ENCODE results near the gene OR8I2. TPM values are rescaled to one million over a fixed set of nuclear protein-coding genes. Genes with fewer than 3 reads are reported as not detected.

The OR8I2 gene
- not detected in 2 replicates for total RNA-seq (2012; rRNA removed)
- polyA plus RNA-seq (2012; rRNA removed): not detected in 2 replicates
- polyA plus RNA-seq (2012; cell fraction: cytosol; rRNA removed): not detected in 2 replicates
- not detected in 2 replicates for polyA plus RNA-seq (2012; cell fraction: nucleus; rRNA removed; ENCODE audit: low replicate concordance)
- Bru-seq, nascent RNA: not detected
- BruChase-seq, experiment 1, labeled RNA remaining after a 6-hour chase: not detected
- not detected for BruChase-seq, experiment 2, labeled RNA remaining after a 2-hour chase
- long read RNA-seq: 0 reads

- Histone ChIP-seq H3K27ac (ENCODE audit: insufficient read depth, low read length) (no peak within 1 kb of the TSS), H4K20me1 (ENCODE audit: insufficient read depth, low read length) (no peaks in the 10 kb centered on the region), H3K56ac (ENCODE audit: extremely low read depth, insufficient read depth, low read length) (no peak within 1 kb of the TSS), H3K4ac (ENCODE audit: low read depth, low read length) (no peak within 1 kb of the TSS), H2BK20ac (ENCODE audit: low read depth, low read length) (no peak within 1 kb of the TSS), H3K9me3 (ENCODE audit: control insufficient read depth, insufficient read depth, low read length) (no peaks in the 10 kb centered on the region; the same call in 1 of the 2 replicates), H2BK120ac (ENCODE audit: low read depth, low read length) (no peak within 1 kb of the TSS), H3K4me1 (ENCODE audit: control insufficient read depth, insufficient read depth, low read length) (no peaks in the 10 kb centered on the region), H3K14ac (replicated peaks; ENCODE audit: low read depth, low read length) (no peak within 1 kb of the TSS), H2BK5ac (ENCODE audit: low read depth, low read length, poor library complexity, severe bottlenecking) (no peak within 1 kb of the TSS), H2AFZ (replicated peaks; ENCODE audit: low read length, poor library complexity) (no peak within 1 kb of the TSS), H3K36me3 (ENCODE audit: control insufficient read depth, insufficient read depth, low read length) (no peaks in the 10 kb centered on the region), H4K8ac (ENCODE audit: low read depth in 2 of 2, low read length in 2 of 2) (no peak within 1 kb of the TSS), H3K9me1 (ENCODE audit: insufficient read depth, low read length) (no peaks in the 10 kb centered on the region), H3K4me3 (ENCODE audit: insufficient read depth, low read depth, low read length) (no peak within 1 kb of the TSS), H3K23ac (ENCODE audit: low read depth, low read length) (no peak within 1 kb of the TSS), H2AK9ac (replicated peaks; ENCODE audit: low read depth, low read length, poor library complexity) (no peak within 1 kb of the TSS), H4K91ac (ENCODE audit: insufficient read depth, low read depth, low read length) (no peak within 1 kb of the TSS), H3K79me1 (ENCODE audit: low read depth in 1 of 2, low read length in 2 of 2) (no peaks in the 10 kb centered on the region), H4K5ac (ENCODE audit: low read depth, low read length) (no peak within 1 kb of the TSS), H3K18ac (ENCODE audit: low read depth, low read length) (no peak within 1 kb of the TSS), H3K27me3 (ENCODE audit: control insufficient read depth, insufficient read depth, low read length) (no peaks in the 10 kb centered on the region), H2AK5ac (ENCODE audit: low read depth, low read length) (no peak within 1 kb of the TSS), H2BK15ac (ENCODE audit: low read depth, low read length) (no peak within 1 kb of the TSS), H3K9ac (ENCODE audit: low read depth, low read length) (no peak within 1 kb of the TSS), H3K4me2 (ENCODE audit: low read depth, low read length) (no peak within 1 kb of the TSS)
- POLR2A ChIA-PET (ENCODE audit: unreplicated experiment): no interaction called here
- TF ChIP-seq POLR2A (IDR thresholded peaks at IDR 0.05; ENCODE audit: low read depth, low read length) (no peak), MXI1 (IDR thresholded peaks at IDR 0.05; ENCODE audit: borderline replicate concordance, low read depth, low read length) (no peak), RFX5 (IDR thresholded peaks at IDR 0.05; ENCODE audit: low read depth, low read length) (no peak), RAD21 (IDR thresholded peaks at IDR 0.05; ENCODE audit: low read length) (no peak), RCOR1 (IDR thresholded peaks at IDR 0.05; ENCODE audit: insufficient replicate concordance, low read length) (no peak), NFE2L2 (IDR thresholded peaks at IDR 0.05; ENCODE audit: low read depth, low read length) (no peak), BHLHE40 (IDR thresholded peaks at IDR 0.05; ENCODE audit: low read depth, low read length) (no peak), MAFK (IDR thresholded peaks at IDR 0.05; ENCODE audit: low read depth, low read length) (no peak), SMC3 (IDR thresholded peaks at IDR 0.05; ENCODE audit: low read depth, low read length) (no peak), CEBPB (IDR thresholded peaks at IDR 0.05; ENCODE audit: low read depth, low read length) (no peak), CTCF (conservative IDR thresholded peaks at IDR 0.05; ENCODE audit: low read depth, low read length) (no peak), ELK1 (IDR thresholded peaks at IDR 0.05; ENCODE audit: borderline replicate concordance, low read depth, low read length) (no peak), FOS (IDR thresholded peaks at IDR 0.05; ENCODE audit: low read depth, low read length) (no peak), USF2 (IDR thresholded peaks at IDR 0.05; ENCODE audit: low read depth, low read length) (no peak)
- intact Hi-C loops (cut with micrococcal nuclease) (no loop called here), dilution Hi-C loops (cut with HindIII; ENCODE audit: low sequenced_read_pairs, unreplicated experiment) (no loop called here), in situ Hi-C loops (cut with MboI; ENCODE audit: low sequenced_read_pairs) (no loop called here)
- no CpG with 5 or more reads among the region's 3 CpGs for WGBS, 2 experiments (ENCODE audit: extremely low coverage in 2 of 2, insufficient read length in 1 of 2)
- CTCF ChIA-PET: no interaction called here
- BruUV-seq (replicated peaks): no TSS peak
- no peak for ATAC-seq (ENCODE audit: low read depth)
- DNase-seq: no peak
Observed at GRCh38 chr11:56093008-56093407, at the start of gene OR8I2. Gene OR8I2 (plus strand): TSS chr11:56093308. CDS start chr11:56093308, 0 bp downstream.
